ENCODE measurements around the gene CCDC201. TPM values are rescaled to one million over a fixed set of nuclear protein-coding genes. Genes with fewer than 3 reads are reported as not detected.

CCDC201 gene
- total and polyA plus RNA-seq, 2 of the 8 experiments (the other 6 are each of a cell fraction or from before 2014, with no cell fraction given): not detected

DNA sequence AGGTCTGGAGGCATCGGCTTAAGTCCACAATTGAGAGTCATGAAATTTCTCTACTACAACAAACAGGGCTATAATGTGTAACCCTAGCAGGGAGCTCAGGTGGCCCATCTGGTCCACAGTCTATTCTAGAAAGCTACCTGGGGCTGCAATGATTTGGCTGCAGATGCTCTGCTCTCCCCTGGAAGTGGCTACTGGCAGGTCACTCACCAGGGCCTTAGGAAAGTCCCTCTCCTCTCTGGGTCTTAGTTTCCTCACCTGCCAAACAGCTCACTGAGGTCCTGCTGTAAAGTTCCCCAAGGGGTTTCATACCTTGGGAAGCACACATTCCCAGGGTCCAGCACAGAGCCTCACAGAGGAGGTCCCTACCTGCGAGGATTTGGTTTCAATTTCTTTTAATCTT is 45.7 kb upstream of the CCDC201 start (continued):
- TF ChIP-seq, protein P1, sequence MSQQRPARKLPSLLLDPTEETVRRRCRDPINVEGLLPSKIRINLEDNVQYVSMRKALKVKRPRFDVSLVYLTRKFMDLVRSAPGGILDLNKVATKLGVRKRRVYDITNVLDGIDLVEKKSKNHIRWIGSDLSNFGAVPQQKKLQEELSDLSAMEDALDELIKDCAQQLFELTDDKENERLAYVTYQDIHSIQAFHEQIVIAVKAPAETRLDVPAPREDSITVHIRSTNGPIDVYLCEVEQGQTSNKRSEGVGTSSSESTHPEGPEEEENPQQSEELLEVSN (IDR thresholded peaks at IDR 0.05): no peak
- TF ChIP-seq, protein P2, sequence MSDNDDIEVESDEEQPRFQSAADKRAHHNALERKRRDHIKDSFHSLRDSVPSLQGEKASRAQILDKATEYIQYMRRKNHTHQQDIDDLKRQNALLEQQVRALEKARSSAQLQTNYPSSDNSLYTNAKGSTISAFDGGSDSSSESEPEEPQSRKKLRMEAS (IDR thresholded peaks at IDR 0.05): no peak

Data from H1 (cell line).